ENCODE measurements around the gene DOC2A.
"Not testable (repeated sequence)": the region's sequence is repeated elsewhere in the genome, so short reads cannot be mapped to it uniquely, and the experiment has no call there.

Gene DOC2A

DNA sequence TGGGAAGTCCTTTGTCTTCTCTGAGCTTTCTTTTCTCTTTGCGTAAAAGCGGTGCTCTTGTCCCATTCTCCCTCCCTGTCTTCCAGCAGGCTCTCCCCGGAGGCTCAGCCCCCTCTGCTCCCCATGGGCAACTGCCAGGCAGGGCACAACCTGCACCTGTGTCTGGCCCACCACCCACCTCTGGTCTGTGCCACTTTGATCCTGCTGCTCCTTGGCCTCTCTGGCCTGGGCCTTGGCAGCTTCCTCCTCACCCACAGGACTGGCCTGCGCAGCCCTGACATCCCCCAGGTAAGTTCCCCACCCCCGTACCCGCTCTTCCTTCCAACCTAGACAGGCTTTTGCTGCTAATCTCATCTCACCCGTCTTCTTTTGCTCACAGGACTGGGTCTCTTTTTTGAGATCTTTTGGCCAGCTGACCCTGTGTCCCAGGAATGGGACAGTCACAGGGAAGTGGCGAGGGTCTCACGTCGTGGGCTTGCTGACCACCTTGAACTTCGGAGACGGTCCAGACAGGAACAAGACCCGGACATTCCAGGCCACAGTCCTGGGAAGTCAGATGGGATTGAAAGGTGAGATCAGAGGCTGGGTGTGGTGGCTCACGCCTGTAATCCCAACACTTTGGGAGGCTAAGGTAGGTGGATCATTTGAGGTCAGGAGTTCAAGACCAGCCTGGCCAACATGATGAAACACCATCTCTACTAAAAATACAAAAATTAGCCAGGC, 47.6 kb downstream of the DOC2A start:
- no peak for DNase-seq

DNA sequence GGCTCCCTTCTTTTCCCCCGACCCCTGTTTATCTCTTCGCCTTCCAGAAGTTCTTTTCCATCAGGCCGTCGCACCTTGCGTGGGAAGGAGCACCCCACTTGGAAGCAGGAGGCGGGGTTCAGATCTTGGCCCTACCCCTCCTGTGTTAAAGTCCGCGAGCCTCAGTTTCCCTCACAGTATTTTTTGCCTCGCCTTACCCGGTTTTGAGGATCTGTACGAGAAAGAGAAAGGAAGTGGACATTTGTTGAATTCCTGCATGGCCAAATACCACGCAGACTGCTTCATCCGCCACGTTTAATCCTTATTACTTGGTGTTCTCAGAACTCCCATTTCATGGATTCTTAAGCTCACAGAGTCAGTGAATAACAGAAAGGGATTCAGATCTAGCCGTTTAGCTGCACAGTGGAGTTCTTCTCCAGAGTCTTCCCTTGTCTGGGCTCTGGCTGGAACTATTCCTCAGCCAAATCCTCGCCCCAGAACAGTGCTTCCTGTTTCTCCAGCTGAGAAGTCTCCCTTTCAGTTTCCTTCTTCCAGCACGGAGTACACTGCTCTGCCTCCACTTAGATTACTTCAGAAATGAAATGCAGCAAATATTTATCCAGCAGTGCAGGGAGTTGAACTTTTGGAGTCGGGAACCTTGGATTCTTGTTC, 48.4 kb downstream of the DOC2A start:
- DNase-seq: no peak

DNA sequence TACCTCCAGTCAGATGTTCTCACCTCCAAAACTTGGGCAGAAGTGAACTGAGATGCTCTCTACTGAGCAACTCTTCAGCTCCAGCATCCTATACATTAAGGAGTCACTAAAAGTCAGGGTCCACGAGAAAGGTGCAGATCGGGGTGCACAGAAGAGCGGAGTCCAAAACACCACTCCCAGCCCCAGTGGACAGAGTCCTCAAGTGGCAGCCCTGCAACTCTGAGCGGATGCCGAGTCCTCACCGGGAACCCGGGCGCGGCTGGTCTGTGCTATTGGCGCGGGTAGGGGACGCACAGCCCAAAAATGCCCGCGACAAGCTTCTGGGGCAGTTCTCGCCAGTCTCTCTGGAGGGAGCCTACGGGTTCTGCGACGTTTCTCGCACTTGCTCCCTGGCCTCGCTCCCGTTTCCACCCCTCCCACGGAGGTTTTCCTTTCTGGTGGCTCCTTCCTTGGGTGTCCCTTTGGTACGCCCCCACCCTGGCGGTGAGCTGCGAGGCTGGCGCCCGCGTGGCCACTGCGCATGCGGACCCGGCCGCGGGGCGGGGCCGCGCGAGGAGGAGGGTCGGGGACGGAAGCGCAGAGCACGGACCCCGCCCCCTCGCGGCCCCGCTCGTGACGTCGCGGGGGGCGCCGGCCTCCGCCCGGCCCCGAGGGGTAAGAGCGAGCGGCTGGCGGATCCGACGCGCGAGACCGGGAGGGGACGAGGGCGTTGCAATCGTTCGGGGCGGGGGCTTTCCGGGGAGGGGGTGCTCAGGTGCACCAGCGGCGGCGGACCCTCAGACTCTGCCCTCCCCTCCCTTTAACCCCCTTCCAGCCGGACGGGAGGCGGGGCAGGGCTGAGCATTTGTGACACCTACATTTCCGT, 49.1 kb downstream of the DOC2A start, which contains the start of gene TMEM219:
Gene TMEM219, plus strand, starts transcription at position 601 of the 865 bp plus-strand sequence. CDS start 1,065 bp downstream, outside the sequence.
- peak; percentile 93 for DNase-seq

DNA sequence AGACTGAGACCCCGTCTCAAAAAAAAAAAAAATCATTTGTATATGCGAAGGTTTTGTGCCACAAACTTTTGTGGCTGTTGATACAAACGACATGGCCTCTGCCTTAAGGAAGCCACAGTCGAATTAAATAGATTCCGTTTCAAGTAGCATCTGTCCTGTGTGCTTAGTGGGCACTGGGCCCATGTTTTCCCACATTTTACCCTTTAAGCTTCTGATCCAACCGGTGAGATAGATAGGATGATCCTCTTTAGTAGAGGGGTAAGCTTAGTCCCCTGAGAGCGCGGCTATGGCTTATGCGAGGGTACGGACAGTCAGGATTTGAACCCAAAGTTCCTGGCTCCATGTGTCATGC, 49.7 kb downstream of the DOC2A start:
- no peak for DNase-seq

DNA sequence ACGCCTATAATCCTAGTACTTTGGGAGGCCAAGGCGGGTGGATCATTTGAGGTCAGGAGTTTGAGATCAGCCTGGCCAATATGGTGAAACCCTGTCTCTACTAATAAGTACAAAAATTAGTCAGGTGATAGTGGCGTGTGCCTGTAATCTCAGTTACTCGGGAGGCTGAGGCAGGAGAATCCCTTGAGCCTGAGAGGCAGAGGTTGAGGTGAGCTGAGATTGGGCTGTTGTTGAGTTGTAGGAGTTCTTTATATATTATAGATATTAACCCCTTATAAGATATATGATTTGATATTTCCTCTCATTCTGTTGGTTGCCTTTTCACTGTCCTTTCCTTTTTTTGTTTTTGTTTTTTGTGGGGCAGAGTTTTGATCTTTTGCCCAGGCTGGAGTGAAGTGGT, 51.0 kb downstream of the DOC2A start:
- not testable (repeated sequence) for DNase-seq

DNA sequence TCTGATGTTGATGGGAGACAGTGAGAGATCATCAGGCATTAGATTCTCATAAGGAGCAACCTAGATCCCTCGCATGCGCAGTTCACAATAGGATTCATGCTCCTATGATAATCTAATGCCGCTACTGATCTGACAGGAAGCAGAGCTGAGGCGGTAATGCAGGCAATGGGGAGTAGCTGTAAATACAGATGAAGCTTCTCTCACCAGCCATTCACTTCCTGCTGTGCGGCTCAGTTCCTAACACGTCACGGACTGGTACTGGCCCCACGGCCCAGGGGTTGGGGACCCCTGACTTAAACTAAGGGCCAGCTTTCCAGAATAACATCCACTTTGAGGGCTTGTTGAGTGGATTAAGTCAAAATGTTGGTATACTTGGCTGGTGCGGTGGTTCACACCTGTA, 51.5 kb downstream of the DOC2A start:
- DNase-seq: no peak

DNA sequence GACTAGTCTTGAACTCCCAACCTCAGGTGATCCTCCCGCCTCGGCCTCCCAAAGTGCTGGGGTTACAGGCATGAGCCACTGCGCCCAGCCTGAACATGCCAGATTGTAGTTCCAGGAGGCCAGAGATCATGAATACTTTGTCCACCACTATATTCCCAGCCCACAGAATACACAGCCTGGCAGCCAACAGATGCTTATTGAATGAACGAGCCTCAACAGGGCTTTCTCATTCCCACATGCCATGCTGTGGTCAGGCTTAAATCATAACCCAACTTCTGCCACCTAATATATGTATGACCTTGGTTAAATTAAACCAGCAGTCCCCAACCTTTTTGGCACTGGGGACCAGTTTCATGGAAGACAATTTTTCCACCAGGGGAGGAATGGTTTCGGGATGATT, 52.1 kb downstream of the DOC2A start:
- no peak for DNase-seq

Data from CD4-positive, alpha-beta T cell treated with Interleukin-15 for 1 hour (primary cell).